H9 (cell line): ENCODE data around the gene DCAF7. TPM values are rescaled to one million over a fixed set of nuclear protein-coding genes. Genes with fewer than 3 reads are reported as not detected.

Source experiments
- DNase-seq: peaks from one replicate; pipeline ENCODE4 v3.0.0-alpha.2; 2017
- H2AFZ ChIP-seq: one replicate; pipeline ENCODE4 v1.6.1; 2013; ENCODE audit warnings: mild to moderate bottlenecking, low read length, control low read depth, moderate library complexity
- H2AK5ac ChIP-seq: 2 replicates; pipeline ENCODE4 v1.6.1; 2013; ENCODE audit warnings: low read length, control low read depth, mixed read lengths; ENCODE audit not compliant: insufficient read length
- H2BK120ac ChIP-seq: one replicate; pipeline ENCODE4 v1.6.1; 2013; ENCODE audit warnings: low read depth, mild to moderate bottlenecking, low read length, control low read depth, inconsistent platforms; ENCODE audit not compliant: poor library complexity, severe bottlenecking
- H2BK12ac ChIP-seq: 2 replicates; pipeline ENCODE4 v1.6.1; 2013; ENCODE audit warnings: low read length, control low read depth, mixed read lengths, low read depth; ENCODE audit not compliant: insufficient read length
- H2BK15ac ChIP-seq: 2 replicates; pipeline ENCODE4 v1.6.1; 2013; ENCODE audit warnings: low read depth, low read length, control low read depth
- H2BK20ac ChIP-seq: one replicate; pipeline ENCODE4 v1.6.1; 2013; ENCODE audit warnings: low read depth, mild to moderate bottlenecking, low read length, control low read depth, inconsistent platforms; ENCODE audit not compliant: poor library complexity, severe bottlenecking
- H2BK5ac ChIP-seq: 2 replicates; pipeline ENCODE4 v1.6.1; 2013; ENCODE audit warnings: low read length, control low read depth, mixed read lengths; ENCODE audit not compliant: insufficient read length
- H3K14ac ChIP-seq: 2 replicates; pipeline ENCODE4 v1.6.1; 2013; ENCODE audit warnings: low read length, control low read depth; ENCODE audit not compliant: insufficient read depth
- H3K18ac ChIP-seq: 2 replicates; pipeline ENCODE4 v1.6.1; 2013; ENCODE audit warnings: low read depth, mild to moderate bottlenecking, mixed read lengths, low read length, control low read depth; ENCODE audit not compliant: insufficient read length
- H3K23ac ChIP-seq: 2 replicates; pipeline ENCODE4 v1.6.1; 2013; ENCODE audit warnings: low read length, control low read depth, mixed read lengths, low read depth; ENCODE audit not compliant: insufficient read length
- H3K23me2 ChIP-seq: 2 replicates; pipeline ENCODE4 v1.6.1; 2013; ENCODE audit warnings: low read depth, mild to moderate bottlenecking, mixed read lengths, low read length, control low read depth; ENCODE audit not compliant: insufficient read length, poor library complexity, severe bottlenecking
- H3K27ac ChIP-seq: 2 replicates; pipeline ENCODE4 v1.5.1; 2013; ENCODE audit warnings: low read length, control low read depth, mixed read lengths, low read depth; ENCODE audit not compliant: insufficient read length
- H3K27me3 ChIP-seq: 2 replicates; pipeline ENCODE4 v1.6.1; 2013; ENCODE audit warnings: low read length, control low read depth, inconsistent platforms; ENCODE audit not compliant: insufficient read depth
- H3K4ac ChIP-seq: 2 replicates; pipeline ENCODE4 v1.6.1; 2013; ENCODE audit warnings: low read depth, mild to moderate bottlenecking, control low read depth, inconsistent platforms, low read length, moderate library complexity
- H3K4me1 ChIP-seq: 2 replicates; pipeline ENCODE4 v1.6.1; 2013; ENCODE audit warnings: low read length, control low read depth, inconsistent platforms; ENCODE audit not compliant: insufficient read depth
- H3K4me2 ChIP-seq: 2 replicates; pipeline ENCODE4 v1.6.1; 2013; ENCODE audit warnings: low read length, control low read depth, mixed read lengths; ENCODE audit not compliant: insufficient read length, insufficient read depth
- H3K56ac ChIP-seq: 2 replicates; pipeline ENCODE4 v1.6.1; 2013; ENCODE audit warnings: low read depth, mild to moderate bottlenecking, mixed read lengths, low read length, control low read depth; ENCODE audit not compliant: insufficient read length
- H3K79me1 ChIP-seq: 2 replicates; pipeline ENCODE4 v1.6.1; 2013; ENCODE audit warnings: low read depth, mild to moderate bottlenecking, moderate library complexity, low read length, control low read depth, inconsistent platforms; ENCODE audit not compliant: insufficient read depth, poor library complexity, severe bottlenecking
- H3K79me2 ChIP-seq: 2 replicates; pipeline ENCODE4 v1.6.1; 2013; ENCODE audit warnings: low read length, control low read depth, inconsistent platforms; ENCODE audit not compliant: insufficient read depth
- H3K9ac ChIP-seq: 2 replicates; pipeline ENCODE4 v1.6.1; 2013; ENCODE audit warnings: low read length, control low read depth, mixed read lengths; ENCODE audit not compliant: insufficient read length; ENCODE audit errors: extremely low read depth
- H3K9me3 ChIP-seq: one replicate; pipeline ENCODE4 v1.6.1; 2013; ENCODE audit warnings: low read depth, low read length, inconsistent platforms; ENCODE audit not compliant: control insufficient read depth
- H3T11ph ChIP-seq: one replicate; pipeline ENCODE4 v1.6.1; 2013; ENCODE audit warnings: mild to moderate bottlenecking, low read length, control low read depth, inconsistent platforms
- H4K20me1 ChIP-seq: one replicate; pipeline ENCODE4 v1.6.1; 2013; ENCODE audit not compliant: control insufficient read depth, insufficient read length, insufficient read depth
- H4K5ac ChIP-seq: 2 replicates; pipeline ENCODE4 v1.6.1; 2013; ENCODE audit warnings: low read depth, mild to moderate bottlenecking, mixed read lengths, low read length, control low read depth; ENCODE audit not compliant: insufficient read length
- H4K8ac ChIP-seq: replicated peaks from 2 replicates; pipeline ENCODE4 v1.6.1; 2013; ENCODE audit warnings: low read length, control low read depth, mixed read lengths, low read depth; ENCODE audit not compliant: insufficient read length
- H4K91ac ChIP-seq: 2 replicates; pipeline ENCODE4 v1.6.1; 2013; ENCODE audit warnings: low read depth, mild to moderate bottlenecking, moderate library complexity, mixed read lengths, low read length, control low read depth; ENCODE audit not compliant: insufficient read length
- H3K27ac Mint-ChIP-seq, 3 experiments: 2 replicates in 2 of 3; 3 replicates in 1 of 3; pipeline ENCODE4 v1.8.0; 2020 to 2021; ENCODE audit warnings: mixed read lengths in 3 of 3, mild to moderate bottlenecking in 1 of 3, moderate library complexity in 1 of 3
- H3K27me3 Mint-ChIP-seq: 2 replicates; pipeline ENCODE4 v1.8.0; 2021; ENCODE audit warnings: low read depth, mild to moderate bottlenecking, moderate library complexity, mixed read lengths
- H3K36me3 Mint-ChIP-seq, 3 experiments: 2 replicates in 2 of 3; 3 replicates in 1 of 3; pipeline ENCODE4 v1.8.0; 2020 to 2021; ENCODE audit warnings: low read depth in 3 of 3, mixed read lengths in 3 of 3; ENCODE audit not compliant: insufficient read depth in 1 of 3
- H3K4me1 Mint-ChIP-seq, 2 experiments: 2 replicates each; pipeline ENCODE4 v1.8.0; 2020; ENCODE audit warnings: mixed read lengths in 2 of 2
- H3K4me3 Mint-ChIP-seq, 2 experiments: 2 replicates in 1 of 2; 3 replicates in 1 of 2; pipeline ENCODE4 v1.8.0; 2020 to 2021; ENCODE audit warnings: mild to moderate bottlenecking in 2 of 2, mixed read lengths in 2 of 2, moderate library complexity in 1 of 2
- H3K9me3 Mint-ChIP-seq, 2 experiments: 2 replicates in 1 of 2; 3 replicates in 1 of 2; pipeline ENCODE4 v1.8.0; 2020; ENCODE audit warnings: mild to moderate bottlenecking in 2 of 2, mixed read lengths in 2 of 2, moderate library complexity in 1 of 2
- CTCF ChIP-seq: fragments of 200-600 bp; sonication (generic); conservative IDR thresholded peaks from 3 replicates; pipeline ENCODE4 v1.8.0; 2021; ENCODE audit warnings: antibody characterized with exemption, mild to moderate bottlenecking
- WGBS: extraction: QIAGEN DNeasy Blood & Tissue Kit; methylation state at CpG from one replicate; pipeline ENCODE4 v1.1.7; 2013; ENCODE audit warnings: missing lambda C conversion rate, low lambda C conversion rate, mixed read lengths; ENCODE audit not compliant: insufficient read length; ENCODE audit errors: extremely low coverage; 5-methylcytosine and 5-hydroxymethylcytosine counted together
- total RNA-seq: library from RNA; stranded (reverse); gene quantifications from 2 replicates; pipeline ENCODE4 v1.2.1, GENCODE V29; 2021

DCAF7 gene
- total RNA-seq, 1 experiment from 2014 or later, result 86.2 TPM

DNA sequence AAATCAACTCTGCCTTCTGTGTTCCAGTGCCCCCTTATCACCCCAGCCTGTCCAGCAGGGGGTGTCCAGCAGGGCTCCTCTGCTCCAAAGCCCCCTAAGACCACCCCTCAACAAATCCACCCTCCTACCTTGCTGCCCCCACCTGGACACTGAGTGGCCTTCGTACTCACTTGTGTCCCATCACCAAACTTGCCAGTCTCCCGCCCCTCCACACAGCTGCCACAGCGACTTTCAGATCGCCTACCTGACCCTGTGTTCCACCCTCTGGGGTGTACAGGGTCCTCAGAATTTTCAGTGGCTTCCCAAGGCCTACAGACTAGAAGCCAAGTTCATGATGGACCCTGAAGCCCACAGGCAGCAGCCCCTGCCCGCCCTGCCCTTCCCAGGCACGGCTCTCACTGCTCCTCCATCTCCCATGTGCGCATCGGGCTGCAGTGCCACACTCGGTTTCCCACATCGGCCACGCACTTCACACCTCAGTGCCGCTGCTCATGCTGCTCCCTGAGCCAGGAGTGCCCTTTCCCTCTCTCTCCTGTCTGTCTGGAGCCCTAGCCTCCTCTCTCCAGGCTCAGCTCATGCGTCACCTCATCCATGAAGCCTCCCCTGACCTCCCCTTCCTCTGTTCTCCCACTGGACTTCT, 15.3 kb upstream of the DCAF7 start:
- H2BK120ac ChIP-seq, result no peak overlapping the region
- no peaks in the 10 kb centered on the region for H3K9me3 ChIP-seq
- TF ChIP-seq CTCF, result no peak
- no peaks in the 10 kb centered on the region for H4K20me1 ChIP-seq
- no peak overlapping the region for H2BK12ac ChIP-seq
- no CpG with 5 or more reads among the region's 13 CpGs for WGBS
- H3K4me1 ChIP-seq, result peaks cover 6% of the 10 kb centered on the region; the same call in 1 of the 2 replicates
- Mint-ChIP-seq H3K36me3 (no peaks in the 10 kb centered on the region; a peak in 1 of 7 replicates), H3K27me3 (peaks cover 14% of the 10 kb centered on the region), H3K4me3 (no peak overlapping the region; a peak in 1 of 5 replicates), H3K27ac (peak overlapping the region in 1 of 3 experiments; percentile 83; a peak in 3 of 7 replicates), H3K9me3 (no peaks in the 10 kb centered on the region; a peak in 2 of 5 replicates), H3K4me1 (peaks cover 9 to 12% of the 10 kb centered on the region in 2 experiments)
- H3T11ph ChIP-seq, result no peak overlapping the region
- H3K18ac ChIP-seq, result no peak overlapping the region
- no peak overlapping the region for H3K4ac ChIP-seq
- DNase-seq, result no peak
- H2BK15ac ChIP-seq, result no peak overlapping the region
- H3K9ac ChIP-seq, result no peak overlapping the region
- H3K4me2 ChIP-seq, result no peak overlapping the region
- H4K91ac ChIP-seq, result no peak overlapping the region
- no peak overlapping the region for H3K23ac ChIP-seq
- no peak overlapping the region; the same call in 1 of the 2 replicates for H3K14ac ChIP-seq
- no peaks in the 10 kb centered on the region for H3K79me2 ChIP-seq
- H2AK5ac ChIP-seq, result no peak overlapping the region
- H4K5ac ChIP-seq, result no peak overlapping the region
- no peak overlapping the region for H3K56ac ChIP-seq
- H2AFZ ChIP-seq, result no peak overlapping the region
- H2BK20ac ChIP-seq, result no peak overlapping the region
- no peak overlapping the region for H2BK5ac ChIP-seq
- H3K27ac ChIP-seq, result no peak overlapping the region
- no peak overlapping the region for H4K8ac ChIP-seq
- peaks cover 8% of the 10 kb centered on the region for H3K23me2 ChIP-seq
- H3K27me3 ChIP-seq, result no peaks in the 10 kb centered on the region; the same call in 1 of the 2 replicates
- no peaks in the 10 kb centered on the region for H3K79me1 ChIP-seq
